H9 (cell line): ENCODE results near the gene SHMT2. TPM values are rescaled to one million over a fixed set of nuclear protein-coding genes. Genes with fewer than 3 reads are reported as not detected.

Experiments
- DNase-seq: peaks from one replicate; pipeline ENCODE4 v3.0.0-alpha.2; 2017
- H2AFZ ChIP-seq: one replicate; pipeline ENCODE4 v1.6.1; 2013; ENCODE audit warnings: mild to moderate bottlenecking, low read length, control low read depth, moderate library complexity
- H2AK5ac ChIP-seq: 2 replicates; pipeline ENCODE4 v1.6.1; 2013; ENCODE audit warnings: low read length, control low read depth, mixed read lengths; ENCODE audit not compliant: insufficient read length
- H2BK120ac ChIP-seq: one replicate; pipeline ENCODE4 v1.6.1; 2013; ENCODE audit warnings: low read depth, mild to moderate bottlenecking, low read length, control low read depth, inconsistent platforms; ENCODE audit not compliant: poor library complexity, severe bottlenecking
- H2BK12ac ChIP-seq: 2 replicates; pipeline ENCODE4 v1.6.1; 2013; ENCODE audit warnings: low read length, control low read depth, mixed read lengths, low read depth; ENCODE audit not compliant: insufficient read length
- H2BK15ac ChIP-seq: 2 replicates; pipeline ENCODE4 v1.6.1; 2013; ENCODE audit warnings: low read depth, low read length, control low read depth
- H2BK20ac ChIP-seq: one replicate; pipeline ENCODE4 v1.6.1; 2013; ENCODE audit warnings: low read depth, mild to moderate bottlenecking, low read length, control low read depth, inconsistent platforms; ENCODE audit not compliant: poor library complexity, severe bottlenecking
- H2BK5ac ChIP-seq: 2 replicates; pipeline ENCODE4 v1.6.1; 2013; ENCODE audit warnings: low read length, control low read depth, mixed read lengths; ENCODE audit not compliant: insufficient read length
- H3K14ac ChIP-seq: 2 replicates; pipeline ENCODE4 v1.6.1; 2013; ENCODE audit warnings: low read length, control low read depth; ENCODE audit not compliant: insufficient read depth
- H3K18ac ChIP-seq: 2 replicates; pipeline ENCODE4 v1.6.1; 2013; ENCODE audit warnings: low read depth, mild to moderate bottlenecking, mixed read lengths, low read length, control low read depth; ENCODE audit not compliant: insufficient read length
- H3K23ac ChIP-seq: 2 replicates; pipeline ENCODE4 v1.6.1; 2013; ENCODE audit warnings: low read length, control low read depth, mixed read lengths, low read depth; ENCODE audit not compliant: insufficient read length
- H3K23me2 ChIP-seq: 2 replicates; pipeline ENCODE4 v1.6.1; 2013; ENCODE audit warnings: low read depth, mild to moderate bottlenecking, mixed read lengths, low read length, control low read depth; ENCODE audit not compliant: insufficient read length, poor library complexity, severe bottlenecking
- H3K27ac ChIP-seq: 2 replicates; pipeline ENCODE4 v1.5.1; 2013; ENCODE audit warnings: low read length, control low read depth, mixed read lengths, low read depth; ENCODE audit not compliant: insufficient read length
- H3K27me3 ChIP-seq: 2 replicates; pipeline ENCODE4 v1.6.1; 2013; ENCODE audit warnings: low read length, control low read depth, inconsistent platforms; ENCODE audit not compliant: insufficient read depth
- H3K4ac ChIP-seq: 2 replicates; pipeline ENCODE4 v1.6.1; 2013; ENCODE audit warnings: low read depth, mild to moderate bottlenecking, control low read depth, inconsistent platforms, low read length, moderate library complexity
- H3K4me1 ChIP-seq: 2 replicates; pipeline ENCODE4 v1.6.1; 2013; ENCODE audit warnings: low read length, control low read depth, inconsistent platforms; ENCODE audit not compliant: insufficient read depth
- H3K4me2 ChIP-seq: 2 replicates; pipeline ENCODE4 v1.6.1; 2013; ENCODE audit warnings: low read length, control low read depth, mixed read lengths; ENCODE audit not compliant: insufficient read length, insufficient read depth
- H3K56ac ChIP-seq: 2 replicates; pipeline ENCODE4 v1.6.1; 2013; ENCODE audit warnings: low read depth, mild to moderate bottlenecking, mixed read lengths, low read length, control low read depth; ENCODE audit not compliant: insufficient read length
- H3K79me1 ChIP-seq: 2 replicates; pipeline ENCODE4 v1.6.1; 2013; ENCODE audit warnings: low read depth, mild to moderate bottlenecking, moderate library complexity, low read length, control low read depth, inconsistent platforms; ENCODE audit not compliant: insufficient read depth, poor library complexity, severe bottlenecking
- H3K79me2 ChIP-seq: 2 replicates; pipeline ENCODE4 v1.6.1; 2013; ENCODE audit warnings: low read length, control low read depth, inconsistent platforms; ENCODE audit not compliant: insufficient read depth
- H3K9ac ChIP-seq: 2 replicates; pipeline ENCODE4 v1.6.1; 2013; ENCODE audit warnings: low read length, control low read depth, mixed read lengths; ENCODE audit not compliant: insufficient read length; ENCODE audit errors: extremely low read depth
- H3K9me3 ChIP-seq: one replicate; pipeline ENCODE4 v1.6.1; 2013; ENCODE audit warnings: low read depth, low read length, inconsistent platforms; ENCODE audit not compliant: control insufficient read depth
- H3T11ph ChIP-seq: one replicate; pipeline ENCODE4 v1.6.1; 2013; ENCODE audit warnings: mild to moderate bottlenecking, low read length, control low read depth, inconsistent platforms
- H4K20me1 ChIP-seq: one replicate; pipeline ENCODE4 v1.6.1; 2013; ENCODE audit not compliant: control insufficient read depth, insufficient read length, insufficient read depth
- H4K5ac ChIP-seq: 2 replicates; pipeline ENCODE4 v1.6.1; 2013; ENCODE audit warnings: low read depth, mild to moderate bottlenecking, mixed read lengths, low read length, control low read depth; ENCODE audit not compliant: insufficient read length
- H4K8ac ChIP-seq: replicated peaks from 2 replicates; pipeline ENCODE4 v1.6.1; 2013; ENCODE audit warnings: low read length, control low read depth, mixed read lengths, low read depth; ENCODE audit not compliant: insufficient read length
- H4K91ac ChIP-seq: 2 replicates; pipeline ENCODE4 v1.6.1; 2013; ENCODE audit warnings: low read depth, mild to moderate bottlenecking, moderate library complexity, mixed read lengths, low read length, control low read depth; ENCODE audit not compliant: insufficient read length
- H3K27ac Mint-ChIP-seq, 3 experiments: 2 replicates in 2 of 3; 3 replicates in 1 of 3; pipeline ENCODE4 v1.8.0; 2020 to 2021; ENCODE audit warnings: mixed read lengths in 3 of 3, mild to moderate bottlenecking in 1 of 3, moderate library complexity in 1 of 3
- H3K27me3 Mint-ChIP-seq: 2 replicates; pipeline ENCODE4 v1.8.0; 2021; ENCODE audit warnings: low read depth, mild to moderate bottlenecking, moderate library complexity, mixed read lengths
- H3K36me3 Mint-ChIP-seq, 3 experiments: 2 replicates in 2 of 3; 3 replicates in 1 of 3; pipeline ENCODE4 v1.8.0; 2020 to 2021; ENCODE audit warnings: low read depth in 3 of 3, mixed read lengths in 3 of 3; ENCODE audit not compliant: insufficient read depth in 1 of 3
- H3K4me1 Mint-ChIP-seq, 2 experiments: 2 replicates each; pipeline ENCODE4 v1.8.0; 2020; ENCODE audit warnings: mixed read lengths in 2 of 2
- H3K4me3 Mint-ChIP-seq, 2 experiments: 2 replicates in 1 of 2; 3 replicates in 1 of 2; pipeline ENCODE4 v1.8.0; 2020 to 2021; ENCODE audit warnings: mild to moderate bottlenecking in 2 of 2, mixed read lengths in 2 of 2, moderate library complexity in 1 of 2
- H3K9me3 Mint-ChIP-seq, 2 experiments: 2 replicates in 1 of 2; 3 replicates in 1 of 2; pipeline ENCODE4 v1.8.0; 2020; ENCODE audit warnings: mild to moderate bottlenecking in 2 of 2, mixed read lengths in 2 of 2, moderate library complexity in 1 of 2
- WGBS: extraction: QIAGEN DNeasy Blood & Tissue Kit; methylation state at CpG from one replicate; pipeline ENCODE4 v1.1.7; 2013; ENCODE audit warnings: missing lambda C conversion rate, low lambda C conversion rate, mixed read lengths; ENCODE audit not compliant: insufficient read length; ENCODE audit errors: extremely low coverage; 5-methylcytosine and 5-hydroxymethylcytosine counted together
- total RNA-seq: library from RNA; stranded (reverse); gene quantifications from 2 replicates; pipeline ENCODE4 v1.2.1, GENCODE V29; 2021
- TF ChIP-seq, protein P1 (sequence below): fragments of 200-600 bp; sonication (generic); conservative IDR thresholded peaks from 3 replicates; pipeline ENCODE4 v1.8.0; 2021; ENCODE audit warnings: antibody characterized with exemption, mild to moderate bottlenecking

The SHMT2 gene
- total RNA-seq, 1 experiment from 2014 or later = 260 TPM

DNA sequence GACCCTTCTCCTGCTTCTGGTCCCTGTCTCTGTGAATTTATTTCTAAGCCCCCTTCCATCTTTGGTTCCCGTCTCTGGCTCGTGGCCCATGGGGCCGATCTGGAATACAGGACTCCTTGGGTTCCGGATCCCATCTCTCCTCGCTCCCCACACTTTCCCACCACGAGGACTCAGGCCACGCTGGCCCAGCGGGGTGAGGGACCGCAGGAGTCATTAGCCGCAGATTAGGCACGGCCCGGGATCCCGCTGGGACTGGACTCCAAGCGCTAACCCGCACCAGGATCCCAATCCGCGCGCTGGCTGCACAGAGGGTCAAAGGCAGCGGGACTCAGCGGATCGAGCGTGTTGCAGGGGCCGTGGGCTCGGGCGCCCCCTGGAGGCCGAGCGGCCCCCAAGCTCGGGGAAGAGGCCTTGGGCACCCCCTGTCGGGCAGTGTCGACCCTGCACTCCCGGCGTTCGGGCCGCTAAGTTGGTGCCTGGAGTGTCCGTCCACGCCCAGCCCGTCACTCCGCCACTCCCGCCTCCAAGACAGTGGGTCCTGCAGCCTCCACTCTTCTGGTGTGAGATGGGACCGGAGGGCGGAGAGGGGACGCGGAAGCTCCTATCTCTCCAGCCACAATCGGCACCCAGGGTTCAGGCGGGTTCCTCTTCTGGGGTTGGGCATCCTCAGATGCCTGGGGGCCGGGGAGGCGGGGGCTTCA, 9.5 kb downstream of the SHMT2 start:
- H3K4me1 Mint-ChIP-seq = peaks cover 58 to 74% of the 10 kb centered on the region in 2 experiments
- no peaks in the 10 kb centered on the region for H3K9me3 Mint-ChIP-seq
- TF ChIP-seq, protein P1, sequence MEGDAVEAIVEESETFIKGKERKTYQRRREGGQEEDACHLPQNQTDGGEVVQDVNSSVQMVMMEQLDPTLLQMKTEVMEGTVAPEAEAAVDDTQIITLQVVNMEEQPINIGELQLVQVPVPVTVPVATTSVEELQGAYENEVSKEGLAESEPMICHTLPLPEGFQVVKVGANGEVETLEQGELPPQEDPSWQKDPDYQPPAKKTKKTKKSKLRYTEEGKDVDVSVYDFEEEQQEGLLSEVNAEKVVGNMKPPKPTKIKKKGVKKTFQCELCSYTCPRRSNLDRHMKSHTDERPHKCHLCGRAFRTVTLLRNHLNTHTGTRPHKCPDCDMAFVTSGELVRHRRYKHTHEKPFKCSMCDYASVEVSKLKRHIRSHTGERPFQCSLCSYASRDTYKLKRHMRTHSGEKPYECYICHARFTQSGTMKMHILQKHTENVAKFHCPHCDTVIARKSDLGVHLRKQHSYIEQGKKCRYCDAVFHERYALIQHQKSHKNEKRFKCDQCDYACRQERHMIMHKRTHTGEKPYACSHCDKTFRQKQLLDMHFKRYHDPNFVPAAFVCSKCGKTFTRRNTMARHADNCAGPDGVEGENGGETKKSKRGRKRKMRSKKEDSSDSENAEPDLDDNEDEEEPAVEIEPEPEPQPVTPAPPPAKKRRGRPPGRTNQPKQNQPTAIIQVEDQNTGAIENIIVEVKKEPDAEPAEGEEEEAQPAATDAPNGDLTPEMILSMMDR = peak; percentile 100

More for the DNA sequence above, 9.5 kb downstream of the SHMT2 start:
- Histone ChIP-seq H3K27me3 (peaks cover 56% of the 10 kb centered on the region), H3T11ph (no peak overlapping the region), H3K9ac (peak overlapping the region; percentile 16), H4K20me1 (peaks cover 4% of the 10 kb centered on the region), H3K14ac (no peak overlapping the region), H2BK20ac (no peak overlapping the region), H3K56ac (no peak overlapping the region), H4K5ac (no peak overlapping the region), H3K4me1 (no peaks in the 10 kb centered on the region), H3K18ac (no peak overlapping the region), H2BK5ac (no peak overlapping the region), H2AFZ (no peak overlapping the region), H2AK5ac (no peak overlapping the region), H2BK120ac (no peak overlapping the region), H3K79me1 (no peaks in the 10 kb centered on the region), H4K8ac (no peak overlapping the region), H3K4me2 (peak overlapping the region; percentile 82), H3K23me2 (peaks cover 29% of the 10 kb centered on the region), H3K9me3 (no peaks in the 10 kb centered on the region), H2BK15ac (no peak overlapping the region), H3K23ac (no peak overlapping the region), H4K91ac (no peak overlapping the region), H3K27ac (no peak overlapping the region), H3K4ac (no peak overlapping the region), H3K79me2 (no peaks in the 10 kb centered on the region), H2BK12ac (no peak overlapping the region)
- Mint-ChIP-seq H3K4me3 (peak overlapping the region; percentile 72 to 87), H3K27ac (peak overlapping the region in 2 of 3 experiments; percentile 33 to 94; a peak in 3 of 7 replicates), H3K27me3 (peaks cover 85% of the 10 kb centered on the region), H3K36me3 (peaks cover 8 to 10% (median 8%) of the 10 kb centered on the region in 3 experiments)
- WGBS = no CpG with 5 or more reads among the region's 47 CpGs
- DNase-seq = peak; percentile 93
